Measurements from ENCODE around the gene SPDYE6.
"Not testable (repeated sequence)": the region's sequence is repeated elsewhere in the genome, so short reads cannot be mapped to it uniquely, and the experiment has no call there.

Gene SPDYE6

GRCh38 chr7:102317231-102318059 is 38.8 kb downstream of the SPDYE6 start:
- no peak for DNase-seq

- DNase-seq = no peak
These were observed 42.1 kb downstream of the SPDYE6 start for GRCh38 chr7:102313997-102314780.

GRCh38 chr7:102312317-102312716 is 43.9 kb downstream of the SPDYE6 start:
- no peak for DNase-seq

GRCh38 chr7:102310414-102310815 is 45.8 kb downstream of the SPDYE6 start:
- DNase-seq = no peak

- DNase-seq = peak; percentile 68
These were observed 49.1 kb downstream of the SPDYE6 start for GRCh38 chr7:102306916-102307677.

- DNase-seq = no peak
These were observed 50.6 kb downstream of the SPDYE6 start for GRCh38 chr7:102305414-102306268.

GRCh38 chr7:102304668-102305067 is 51.6 kb downstream of the SPDYE6 start:
- no peak for DNase-seq

- DNase-seq = no peak
These were observed 52.4 kb downstream of the SPDYE6 start for GRCh38 chr7:102303669-102304422.

GRCh38 chr7:102302025-102302424 is 54.2 kb downstream of the SPDYE6 start:
- no peak for DNase-seq

GRCh38 chr7:102301367-102301766 is 54.9 kb downstream of the SPDYE6 start:
- DNase-seq = not testable (repeated sequence)

- no peak for DNase-seq
These were observed 55.5 kb downstream of the SPDYE6 start for GRCh38 chr7:102300643-102301221.

- no peak for DNase-seq
These were observed 58.6 kb downstream of the SPDYE6 start for GRCh38 chr7:102297487-102298218.

GRCh38 chr7:102296514-102296913 is 59.7 kb downstream of the SPDYE6 start:
- DNase-seq = no peak

GRCh38 chr7:102296179-102296438 is 60.1 kb downstream of the SPDYE6 start:
- no peak for DNase-seq

Data from DMS153 (cell line).